ENCODE data around the gene LMF2.

LMF2 gene

GRCh38 chr22:50505776-50506610 is 1.5 kb downstream of the LMF2 start:
- CTCF ChIA-PET: interaction anchor here (1.6 kb wide), 1 partner anchor 8 kb away, joined by 13 read pairs; no protein-coding TSS in a partner anchor
- Histone ChIP-seq H3K36me3 (ENCODE audit: control insufficient read depth in 2 of 2, insufficient read depth in 1 of 2, low read length in 2 of 2) (peaks cover 0 to 40% of the 10 kb centered on the region in 2 experiments; a peak in 2 of 3 replicates), H3K4me3 (ENCODE audit: low read depth, low read length) (peak overlapping the region; percentile 63), H3K27ac (ENCODE audit: extremely low read depth, low read depth, low read length) (no peak overlapping the region), H3K9me3 (ENCODE audit: control insufficient read depth, insufficient read depth, low read depth, low read length) (no peaks in the 10 kb centered on the region), H3K4me1 (ENCODE audit: control insufficient read depth, insufficient read depth, low read length) (peaks cover 8% of the 10 kb centered on the region)
- TF ChIP-seq ZNF654 (tag by site-specific recombination; IDR thresholded peaks at IDR 0.05; ENCODE audit: low read depth) (no peak), ZNF174 (tag by site-specific recombination; IDR thresholded peaks at IDR 0.05) (no peak), ZNF501 (tag by site-specific recombination; IDR thresholded peaks at IDR 0.05) (no peak), GLI4 (tag by site-specific recombination; IDR thresholded peaks at IDR 0.05) (no peak), ZSCAN30 (tag by site-specific recombination; IDR thresholded peaks at IDR 0.05) (no peak), ZNF341 (tag by site-specific recombination; IDR thresholded peaks at IDR 0.05; ENCODE audit: low read depth) (peak; percentile 33; the same call in 1 of the 2 replicates), GLIS1 (tag by site-specific recombination; IDR thresholded peaks at IDR 0.05) (peak; percentile 74), ZNF692 (tag by site-specific recombination; IDR thresholded peaks at IDR 0.05) (no peak), ZNF529 (tag by site-specific recombination; IDR thresholded peaks at IDR 0.05; ENCODE audit: insufficient replicate concordance) (no peak), ZBTB11 (tag by site-specific recombination; conservative IDR thresholded peaks at IDR 0.05; ENCODE audit: low read depth) (no peak), ZNF398 (tag by site-specific recombination; IDR thresholded peaks at IDR 0.05) (no peak), ZIC2 (tag by site-specific recombination; IDR thresholded peaks at IDR 0.05) (peak; percentile 84), GLIS2 (tag by site-specific recombination; IDR thresholded peaks at IDR 0.05) (peak; percentile 54), ZFP3 (tag by site-specific recombination; IDR thresholded peaks at IDR 0.05; ENCODE audit: low read depth) (no peak), ZNF626 (tag by site-specific recombination; IDR thresholded peaks at IDR 0.05) (no peak)
- TF ChIP-seq, protein P1, sequence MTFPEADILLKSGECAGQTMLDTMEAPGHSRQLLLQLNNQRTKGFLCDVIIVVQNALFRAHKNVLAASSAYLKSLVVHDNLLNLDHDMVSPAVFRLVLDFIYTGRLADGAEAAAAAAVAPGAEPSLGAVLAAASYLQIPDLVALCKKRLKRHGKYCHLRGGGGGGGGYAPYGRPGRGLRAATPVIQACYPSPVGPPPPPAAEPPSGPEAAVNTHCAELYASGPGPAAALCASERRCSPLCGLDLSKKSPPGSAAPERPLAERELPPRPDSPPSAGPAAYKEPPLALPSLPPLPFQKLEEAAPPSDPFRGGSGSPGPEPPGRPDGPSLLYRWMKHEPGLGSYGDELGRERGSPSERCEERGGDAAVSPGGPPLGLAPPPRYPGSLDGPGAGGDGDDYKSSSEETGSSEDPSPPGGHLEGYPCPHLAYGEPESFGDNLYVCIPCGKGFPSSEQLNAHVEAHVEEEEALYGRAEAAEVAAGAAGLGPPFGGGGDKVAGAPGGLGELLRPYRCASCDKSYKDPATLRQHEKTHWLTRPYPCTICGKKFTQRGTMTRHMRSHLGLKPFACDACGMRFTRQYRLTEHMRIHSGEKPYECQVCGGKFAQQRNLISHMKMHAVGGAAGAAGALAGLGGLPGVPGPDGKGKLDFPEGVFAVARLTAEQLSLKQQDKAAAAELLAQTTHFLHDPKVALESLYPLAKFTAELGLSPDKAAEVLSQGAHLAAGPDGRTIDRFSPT (tag by site-specific recombination; IDR thresholded peaks at IDR 0.05): peak; percentile 38; the same call in 1 of the 2 replicates
- POLR2A ChIA-PET: interaction anchor here (1.0 to 6.0 kb wide), 3 partner anchors 7 to 57 kb away, joined by 3 to 189 read pairs (median 33); partner anchors contain the start of genes SCO2 and SYCE3
